Activated CD8-positive, alpha-beta memory T cell treated with anti-CD3 and anti-CD28 coated beads, Interleukin-2, amount 50 U/mL, for 4 hours (primary cell): ENCODE data around the gene FGF1.

Experiments used
- DNase-seq: peaks from one replicate; pipeline ENCODE4 v3.0.0-alpha.2; 2020

The FGF1 gene

GRCh38 chr5:142696379-142696778, 10.5 kb upstream of the FGF1 start:
- no peak for DNase-seq

- DNase-seq, result no peak
These were observed 8.4 kb upstream of the FGF1 start for GRCh38 chr5:142694092-142694856.

DNA sequence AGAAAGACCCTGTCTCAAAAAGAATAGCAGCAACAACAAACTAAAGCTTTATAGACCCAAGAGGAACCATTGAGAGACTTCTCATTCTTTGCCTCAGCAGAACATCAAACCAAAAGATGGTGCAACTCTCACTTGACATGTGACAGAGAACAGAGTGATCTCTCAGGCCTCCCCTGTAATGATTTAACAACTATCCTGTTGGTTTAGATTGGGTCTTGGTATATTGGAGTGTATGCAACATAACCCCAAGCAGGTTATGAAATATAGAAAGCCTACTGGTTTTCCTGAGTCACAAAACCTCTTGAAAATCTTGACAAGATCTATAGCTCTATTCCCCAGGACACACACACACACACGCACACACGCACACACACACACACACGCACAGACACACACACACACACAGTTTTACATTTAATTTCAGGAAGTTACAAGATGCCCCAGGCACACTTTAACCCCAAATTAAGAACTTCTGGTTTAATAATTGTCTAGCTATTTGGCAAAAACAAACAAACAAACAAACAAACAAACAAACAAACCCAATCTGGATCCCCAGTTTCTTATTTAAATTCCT, 6.5 kb upstream of the FGF1 start:
- no peak for DNase-seq

GRCh38 chr5:142690667-142691066, 4.8 kb upstream of the FGF1 start:
- DNase-seq, result no peak

- no peak for DNase-seq
These were observed 3.2 kb upstream of the FGF1 start for GRCh38 chr5:142689081-142689480.

DNA sequence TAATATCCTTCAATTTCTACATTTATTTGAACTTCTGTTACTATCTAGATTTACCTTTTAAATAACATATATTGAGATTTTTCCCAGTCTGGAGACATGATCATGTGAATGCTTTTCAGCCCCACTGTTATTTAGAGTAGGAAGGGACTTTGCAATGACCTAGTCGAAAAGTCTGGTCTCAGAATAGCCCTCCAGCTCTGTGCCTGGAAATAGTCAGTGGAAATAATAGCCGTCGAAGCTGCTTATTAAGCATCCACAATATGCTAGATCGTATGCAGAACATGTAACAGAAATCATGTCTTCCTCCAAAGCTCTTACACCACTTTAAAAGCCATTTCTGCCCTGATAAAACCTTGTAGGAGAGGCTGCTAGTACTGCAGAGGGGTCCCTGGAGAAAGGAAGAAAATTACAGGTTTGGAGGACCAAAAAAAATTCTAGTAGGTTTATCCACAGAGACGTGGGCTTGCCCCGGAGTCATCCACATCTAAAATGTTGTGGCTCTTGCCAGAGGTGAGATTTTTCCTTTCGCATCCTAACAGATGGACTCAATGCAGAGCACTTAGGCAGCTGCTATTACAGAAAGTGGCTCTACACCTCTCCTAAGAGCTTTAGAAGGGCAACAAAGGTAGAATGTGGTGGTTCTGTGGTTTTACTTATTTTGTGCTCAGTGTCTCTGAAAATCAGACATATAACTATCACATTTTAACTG, 2.5 kb upstream of the FGF1 start:
- no peak for DNase-seq

- DNase-seq, result no peak
These were observed 1.1 kb upstream of the FGF1 start for GRCh38 chr5:142686968-142687367.

DNA sequence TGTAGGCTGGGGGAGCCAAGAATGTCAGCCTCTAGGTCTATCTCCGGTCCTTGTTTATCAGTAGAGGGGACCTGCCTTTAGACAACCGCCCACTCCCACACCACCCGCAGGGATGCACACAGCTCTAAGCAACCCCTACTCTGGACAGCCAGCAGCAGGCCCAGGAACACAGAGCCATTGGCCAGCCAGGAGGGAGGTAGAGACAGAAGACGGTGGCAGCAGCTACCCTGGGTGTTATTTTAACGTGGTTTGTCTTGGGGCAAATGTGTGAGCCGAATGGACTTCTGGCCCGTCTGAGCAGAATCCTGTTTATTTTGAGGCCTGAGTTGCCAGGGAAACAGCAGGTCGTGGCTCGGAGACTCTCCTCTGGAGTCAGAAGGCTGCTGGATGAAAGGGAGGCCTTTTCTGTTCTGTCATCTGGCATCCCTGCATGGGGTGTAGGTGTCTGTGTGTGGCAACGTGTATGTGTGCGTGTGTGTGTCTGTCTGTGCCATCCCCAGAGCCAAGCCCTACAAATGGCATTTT, 382 bp upstream of the FGF1 start:
- no peak for DNase-seq

- DNase-seq, result no peak
These were observed 1.3 kb downstream of the FGF1 start for GRCh38 chr5:142684508-142685041.

GRCh38 chr5:142683881-142684505, 1.9 kb downstream of the FGF1 start:
- no peak for DNase-seq

DNA sequence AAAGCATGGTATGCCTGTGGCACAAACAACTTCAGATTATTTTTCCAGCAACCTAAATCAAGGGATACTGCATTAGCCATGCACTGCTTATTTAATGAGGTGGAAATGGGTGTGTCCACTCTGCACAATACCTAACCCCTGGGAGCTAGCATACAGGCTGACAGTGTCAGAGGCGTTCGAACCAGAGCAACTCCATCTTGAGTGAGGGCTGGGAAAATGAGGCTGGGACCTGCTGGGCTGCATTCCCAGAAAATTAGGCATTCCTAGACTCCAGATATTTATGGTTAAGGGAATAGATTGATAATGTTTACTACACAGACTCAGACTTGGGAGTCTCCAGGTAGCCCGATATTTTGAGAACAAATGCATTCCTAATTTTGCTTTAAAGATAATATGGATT, 2.8 kb downstream of the FGF1 start:
- no peak for DNase-seq

DNA sequence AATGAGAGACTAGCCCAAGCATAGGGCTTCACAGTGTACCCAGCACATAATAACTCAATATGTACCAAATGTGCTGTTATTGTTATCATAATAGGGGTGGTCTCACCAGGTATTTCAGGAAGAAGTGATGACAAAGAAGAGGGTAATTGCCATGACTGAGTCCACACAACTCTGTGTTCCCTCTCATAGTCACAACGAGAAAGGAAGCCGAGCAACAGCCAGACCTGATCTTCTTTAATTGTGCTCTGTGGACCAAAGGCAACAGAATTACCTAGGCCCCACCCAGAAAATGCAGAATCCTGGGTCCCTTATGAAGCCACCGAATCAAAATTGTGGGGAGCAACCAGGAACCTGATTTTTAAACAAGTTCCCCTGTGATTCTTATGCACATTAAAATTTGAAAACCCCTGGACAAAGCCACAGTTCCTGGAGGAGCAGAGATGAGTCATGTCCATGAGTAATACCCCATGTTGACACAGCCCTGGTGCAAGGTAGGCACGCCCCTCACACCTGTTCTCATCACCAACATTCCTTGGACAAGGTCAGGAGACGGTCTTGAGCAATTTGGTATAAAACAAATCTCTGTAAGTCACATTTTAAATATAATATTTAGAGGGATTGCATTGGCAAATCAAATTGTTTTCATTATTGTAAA, 5.2 kb downstream of the FGF1 start:
- no peak for DNase-seq

DNA sequence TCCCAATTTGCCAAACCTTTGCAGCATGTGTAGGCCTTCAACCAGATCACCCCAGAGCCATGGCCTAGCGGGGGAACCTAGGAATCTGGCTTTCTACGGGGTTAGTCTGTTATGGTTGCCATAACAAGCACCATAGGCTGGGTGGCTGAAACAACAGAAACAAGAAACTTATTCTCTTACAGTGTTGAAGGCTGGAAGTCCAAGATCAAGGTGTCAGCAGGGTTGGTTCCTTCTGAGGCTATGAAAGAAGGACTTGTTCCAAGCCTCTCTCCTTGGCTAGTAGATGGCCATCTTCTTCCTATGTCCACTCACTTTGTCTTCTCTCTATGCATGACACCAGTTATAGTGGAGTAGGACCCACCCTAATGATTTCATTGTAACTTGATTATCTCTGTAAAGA, 6.1 kb downstream of the FGF1 start:
- no peak for DNase-seq

DNA sequence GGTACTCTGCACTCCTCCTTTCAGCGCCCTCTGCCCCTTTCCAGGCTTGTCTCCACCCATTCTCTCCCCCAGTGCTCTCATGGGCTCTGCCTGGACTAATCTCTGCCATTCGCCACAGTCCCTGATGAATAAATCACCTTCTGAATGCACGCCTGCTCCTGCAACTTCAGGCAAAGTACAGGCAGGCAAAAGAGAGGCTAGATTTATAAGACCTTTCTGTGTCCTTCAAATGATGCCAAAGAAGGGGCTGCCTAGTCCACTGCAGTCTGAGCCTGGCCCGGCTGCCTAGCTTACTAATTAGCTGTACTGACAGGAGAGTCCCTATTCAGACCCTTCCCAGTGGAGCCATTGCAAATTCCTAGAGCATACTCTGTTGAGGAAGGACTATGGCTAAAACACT, 7.4 kb downstream of the FGF1 start:
- DNase-seq, result no peak

DNA sequence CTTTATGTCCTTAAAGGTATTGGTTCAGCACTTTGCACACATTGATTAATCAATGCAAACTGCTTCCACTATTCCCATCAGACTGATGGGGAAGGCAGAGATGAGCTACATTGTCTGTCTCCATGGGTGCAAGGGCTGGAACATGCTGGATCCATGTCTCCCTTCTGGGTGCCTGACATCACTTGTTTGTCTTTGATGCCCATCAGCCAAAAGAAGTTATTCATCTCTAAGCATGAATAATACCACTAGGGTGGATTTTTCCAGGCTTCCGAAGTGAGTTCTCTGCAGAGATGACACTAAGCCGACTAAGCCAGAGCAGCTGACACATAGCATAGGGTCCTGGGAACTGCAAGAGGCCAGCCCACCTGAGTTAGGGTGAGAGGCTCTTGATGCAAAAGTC, 8.7 kb downstream of the FGF1 start:
- no peak for DNase-seq

GRCh38 chr5:142676318-142676717, 9.6 kb downstream of the FGF1 start:
- no peak for DNase-seq

DNA sequence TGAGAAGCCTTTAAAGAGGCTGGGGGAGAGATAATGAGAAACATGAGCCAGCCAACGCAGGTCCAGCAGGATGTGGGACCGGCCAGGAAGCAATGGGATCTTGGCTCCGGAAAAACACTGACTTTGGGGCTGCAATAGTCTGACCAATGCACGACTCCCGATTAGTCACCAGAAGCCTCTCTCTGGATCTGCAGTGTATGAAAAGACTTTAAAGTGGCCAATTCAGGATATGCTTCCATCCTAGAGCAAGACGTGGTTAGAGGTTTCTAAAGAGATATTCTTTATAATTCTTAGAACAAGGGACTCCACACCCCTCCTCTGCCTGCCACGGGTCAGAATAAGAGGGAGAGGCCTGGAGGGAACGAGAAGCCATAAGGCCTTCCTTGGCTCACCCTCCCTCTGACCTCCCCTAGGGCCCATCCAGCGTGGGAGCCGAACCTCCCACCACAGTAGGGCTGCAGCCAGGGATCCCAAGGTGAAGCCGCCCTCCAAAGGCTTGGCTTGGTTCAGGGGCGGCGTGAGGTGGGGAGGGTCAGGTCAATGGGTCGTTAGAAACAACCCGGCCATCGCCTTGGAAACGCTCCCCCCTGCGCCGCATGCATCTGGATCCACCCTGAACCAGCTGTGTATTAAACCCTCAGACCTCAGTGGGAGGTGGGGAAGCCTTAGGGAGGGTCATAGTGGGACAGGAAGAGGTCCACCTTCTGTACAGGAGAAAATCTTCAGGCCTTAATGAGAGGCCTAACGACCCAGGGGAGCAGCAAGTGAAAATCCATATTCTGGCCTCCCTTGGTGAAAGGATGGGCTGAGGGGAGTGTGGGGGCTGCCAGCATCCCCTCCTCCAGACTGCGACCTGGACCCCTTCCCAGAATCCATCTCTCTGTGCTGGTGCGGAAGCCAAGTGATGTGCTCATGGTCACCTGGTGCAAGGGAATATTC, 11.1 kb downstream of the FGF1 start:
- DNase-seq, result no peak

DNA sequence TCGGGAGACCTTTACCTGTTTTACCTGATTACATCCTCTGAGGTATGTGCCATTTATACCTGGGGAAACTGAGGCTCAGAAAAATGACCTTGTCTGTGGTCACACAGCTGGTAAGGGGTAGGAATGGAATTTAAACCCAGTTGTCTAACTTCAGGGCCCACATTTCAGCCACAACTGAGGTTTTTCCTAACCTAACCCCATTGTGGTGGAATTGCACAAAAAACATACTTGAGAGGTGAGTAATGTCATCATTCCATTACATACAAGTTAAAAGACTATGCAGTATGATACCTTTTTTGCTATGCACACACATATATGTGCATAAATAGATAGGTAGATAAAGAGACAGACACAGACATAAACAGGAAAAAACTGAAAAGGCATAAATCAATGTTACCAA, 14.1 kb downstream of the FGF1 start:
- DNase-seq, result no peak

DNA sequence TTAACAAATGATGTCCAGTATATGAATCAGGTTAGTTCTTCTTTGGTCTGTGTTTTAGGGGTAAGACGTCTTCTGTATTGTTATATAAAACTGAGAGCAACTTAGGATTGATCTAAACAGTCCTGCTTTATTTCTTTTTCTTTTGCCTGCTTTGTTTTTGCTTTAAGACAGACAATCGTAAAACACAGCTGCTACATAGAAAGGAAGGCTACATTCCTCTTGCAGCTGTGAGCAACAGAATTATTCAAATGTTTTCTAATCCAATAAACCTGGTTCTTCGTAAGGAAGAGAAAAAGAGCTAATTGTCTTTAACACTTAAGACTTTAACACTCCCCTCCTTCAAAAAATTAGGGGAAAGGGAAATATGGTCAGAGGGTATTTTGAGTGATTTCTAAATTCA, 14.6 kb downstream of the FGF1 start:
- no peak for DNase-seq

DNA sequence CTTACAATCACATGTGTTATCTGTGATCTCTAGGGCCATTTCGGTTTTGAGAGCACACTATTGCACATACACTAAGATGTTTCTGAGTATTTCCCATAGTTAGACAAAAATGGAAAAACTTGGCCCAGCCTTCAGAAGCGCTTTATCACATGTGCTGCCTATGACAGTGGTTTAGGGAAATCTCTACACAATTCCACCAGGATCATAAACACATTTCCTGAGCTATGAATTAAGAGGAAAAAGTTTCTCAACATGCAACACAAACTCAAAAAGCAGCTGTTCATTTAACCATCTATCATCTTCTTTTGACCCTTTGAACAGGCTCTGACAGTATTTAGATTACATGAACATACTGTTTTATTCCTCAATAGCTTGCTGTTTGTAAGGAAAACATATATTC, 15.1 kb downstream of the FGF1 start:
- DNase-seq, result no peak

DNA sequence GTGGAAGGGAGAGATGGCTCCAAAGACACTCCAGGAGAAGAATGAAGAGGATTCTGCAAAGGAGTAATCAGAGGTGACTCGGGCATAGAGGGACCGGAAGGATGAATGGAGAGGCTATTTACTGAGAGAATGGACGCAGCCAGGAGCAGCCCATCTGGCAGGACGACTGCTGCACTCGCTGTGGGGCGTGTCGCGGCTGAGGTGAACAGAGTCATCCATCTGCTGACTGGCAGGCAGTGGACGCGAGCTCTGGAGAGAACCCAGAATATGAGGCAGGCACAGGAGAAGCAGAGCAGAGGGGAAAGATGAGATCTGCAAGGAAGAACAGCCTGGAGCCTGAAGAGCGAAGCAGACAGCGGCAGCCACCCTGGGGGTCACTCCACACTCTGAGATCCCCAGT, 16.4 kb downstream of the FGF1 start:
- no peak for DNase-seq

GRCh38 chr5:142668336-142668735, 17.6 kb downstream of the FGF1 start:
- DNase-seq, result no peak
